ENCODE measurements around the gene BCAP31.

- TF ChIP-seq CTCF (conservative IDR thresholded peaks at IDR 0.05; ENCODE audit: low read depth, low read length) = no peak
- TF ChIP-seq EZH2 (IDR thresholded peaks at IDR 0.05; ENCODE audit: borderline replicate concordance, low read depth, low read length, poor library complexity, severe bottlenecking) = no peak
Observed at GRCh38 chrX:153728951-153729631, 4.9 kb upstream of the BCAP31 start.
